K562 (cell line): ENCODE data around the gene PRKAG2. TPM values are rescaled to one million over a fixed set of nuclear protein-coding genes. Genes with fewer than 3 reads are reported as not detected.

Experiments
- ATAC-seq: fragments of 200-7000 bp; cut with Tn5 transposase; 3 replicates; pipeline ENCODE4 v1.9.1; 2020; ENCODE audit warnings: moderate library complexity
- BruUV-seq: library from RNA; stranded (reverse); fragments of 400-500 nt; replicated peaks from 2 replicates; lab custom pipeline; 2021; lab: Mats Ljungman, UMichigan
- CTCF ChIA-PET: fragments of 300-600 bp; formaldehyde crosslinking; extraction: SDS; loops from one replicate; lab custom pipeline; 2021; ENCODE audit warnings: low intra/inter-chr PET ratio; lab: Yijun Ruan, JAX
- POLR2A ChIA-PET: fragments of 300-600, 350-650 bp; sonication (Branson Sonifier 250); formaldehyde crosslinking; extraction: SDS; loops from one replicate; lab custom pipeline; 2021; ENCODE audit warnings: antibody characterized with exemption, inconsistent platforms; lab: Yijun Ruan, JAX
- DNase-seq, 4 experiments: peaks; one replicate each; pipeline versions ENCODE4 v3.0.0 to v3.0.0-alpha.2; 2011 to 2018; ENCODE audit warnings: low spot score in 3 of 4, mixed read lengths in 3 of 4; ENCODE audit errors: extremely low read depth in 1 of 4
- FAIRE-seq: peaks from 2 replicates; lab custom pipeline; 2011; peaks lifted over from hg19 to GRCh38; lab: Jason Lieb, UNC
- H2AFZ ChIP-seq: 2 replicates; pipeline ENCODE4 v1.6.0; 2011; ENCODE audit warnings: low read depth, low read length, control low read depth, inconsistent platforms
- H3K27ac ChIP-seq: fragments of 200-600 bp; 3 replicates; pipeline ENCODE4 v1.8.0; 2011; ENCODE audit warnings: low read depth, mild to moderate bottlenecking, control low read depth, inconsistent platforms, low read length, moderate library complexity, mixed read lengths; ENCODE audit errors: extremely low read depth
- H3K27me3 ChIP-seq, 2 experiments: fragments of 300-600 bp in 1 of 2; 2 replicates in 1 of 2; 3 replicates in 1 of 2; pipeline versions ENCODE4 v1.6.0 to v1.8.0; 2011; ENCODE audit warnings: inconsistent platforms in 2 of 2, low read length in 2 of 2, mild to moderate bottlenecking in 1 of 2, mixed read lengths in 1 of 2, moderate library complexity in 1 of 2; ENCODE audit not compliant: control insufficient read depth in 2 of 2, insufficient read depth in 2 of 2
- H3K36me3 ChIP-seq: fragments of 300-600 bp; 3 replicates; pipeline ENCODE4 v1.8.0; 2011; ENCODE audit warnings: mild to moderate bottlenecking, low read length, inconsistent platforms; ENCODE audit not compliant: control insufficient read depth, insufficient read depth
- H3K4me1 ChIP-seq, 2 experiments: fragments of 200-600 bp in 1 of 2; replicated peaks in 1 of 2; 2 replicates in 1 of 2; 3 replicates in 1 of 2; pipeline versions ENCODE4 v1.5.1 to v1.8.0; 2011; ENCODE audit warnings: inconsistent platforms in 2 of 2, low read length in 2 of 2, mild to moderate bottlenecking in 1 of 2, mixed read lengths in 1 of 2, moderate library complexity in 1 of 2; ENCODE audit not compliant: control insufficient read depth in 2 of 2, insufficient read depth in 2 of 2
- H3K4me2 ChIP-seq: 2 replicates; pipeline ENCODE4 v1.6.1; 2011; ENCODE audit warnings: low read length, control low read depth, inconsistent platforms, mixed read lengths; ENCODE audit not compliant: insufficient read depth
- H3K4me3 ChIP-seq: fragments of 200-600 bp; sonication (generic), shearing (Covaris generic); 2 replicates; pipeline ENCODE4 v1.5.1; 2016; ENCODE audit warnings: control low read depth, inconsistent platforms
- H3K79me2 ChIP-seq: fragments of 200-600 bp; 3 replicates; pipeline ENCODE4 v1.8.0; 2011; ENCODE audit warnings: low read length, inconsistent platforms; ENCODE audit not compliant: control insufficient read depth, insufficient read depth
- H3K9ac ChIP-seq, 2 experiments: 2 replicates each; pipeline versions ENCODE4 v1.6.0 to v1.6.1; 2011; ENCODE audit warnings: low read depth in 2 of 2, low read length in 2 of 2, control low read depth in 1 of 2, inconsistent platforms in 1 of 2, mild to moderate bottlenecking in 1 of 2, mixed read lengths in 1 of 2; ENCODE audit not compliant: insufficient read depth in 1 of 2
- H3K9me1 ChIP-seq: one replicate; pipeline ENCODE4 v1.6.0; 2011; ENCODE audit warnings: inconsistent platforms, mild to moderate bottlenecking, low read length, moderate library complexity; ENCODE audit not compliant: control insufficient read depth, insufficient read depth
- H3K9me3 ChIP-seq: replicated peaks from 2 replicates; pipeline ENCODE4 v1.5.1; 2011; ENCODE audit warnings: low read depth, low read length, inconsistent platforms; ENCODE audit not compliant: control insufficient read depth, insufficient read depth
- H4K20me1 ChIP-seq: replicated peaks from 2 replicates; pipeline ENCODE4 v1.6.1; 2011; ENCODE audit warnings: low read length, inconsistent platforms, mixed read lengths; ENCODE audit not compliant: control insufficient read depth, insufficient read depth
- ARHGAP35 ChIP-seq: fragments of 450-650 bp; IDR thresholded peaks from 2 replicates; pipeline ENCODE4 v1.6.1; 2018; ENCODE audit not compliant: partially characterized antibody
- ATF1 ChIP-seq, 2 experiments: fragments of 450-650 bp in 1 of 2; IDR thresholded peaks; 2 replicates each; pipeline ENCODE4 v1.6.1; 2016; ENCODE audit warnings: missing compliant biosample characterization in 1 of 2, missing genetic modification characterization in 1 of 2
- MECOM ChIP-seq: fragments of 250-450 bp; sonication (Bioruptor Pico); IDR thresholded peaks from 2 replicates; pipeline ENCODE4 v1.8.0; 2022; ENCODE audit warnings: inconsistent platforms
- POU5F1 ChIP-seq: fragments of 150-350 bp; IDR thresholded peaks from 2 replicates; pipeline ENCODE4 v1.6.1; 2014; ENCODE audit warnings: borderline replicate concordance, low read length, low read depth, mild to moderate bottlenecking; ENCODE audit not compliant: partially characterized antibody
- TCFL5 ChIP-seq: fragments of 250-450 bp; sonication (Bioruptor Pico); conservative IDR thresholded peaks from 2 replicates; pipeline ENCODE4 v1.6.1; 2021; ENCODE audit warnings: mild to moderate bottlenecking, moderate library complexity, matching md5 sums
- U2AF1 ChIP-seq: fragments of 200-400 bp; formaldehyde crosslinking; optimal IDR thresholded peaks from 2 replicates; pipeline ENCODE3; 2017; ENCODE audit warnings: mild to moderate bottlenecking, low read depth, low read length, moderate library complexity
- ZBTB7A ChIP-seq: IDR thresholded peaks from 2 replicates; pipeline ENCODE4 v1.6.1; 2011; ENCODE audit warnings: low read depth, mild to moderate bottlenecking, low read length, moderate library complexity, borderline replicate concordance; ENCODE audit not compliant: control insufficient read depth
- ZNF253 ChIP-seq: fragments of 250-450 bp; sonication (Bioruptor Pico); conservative IDR thresholded peaks from 2 replicates; pipeline ENCODE4 v1.6.1; 2021; ENCODE audit warnings: mild to moderate bottlenecking
- WGBS: fragments of 100-300 bp; shearing (Covaris generic); methylation state at CpG from one replicate; pipeline ENCODE4 v1.1.6; 2016; ENCODE audit warnings: low coverage, mixed read lengths; ENCODE audit not compliant: insufficient coverage; ENCODE audit errors: missing lambda C conversion rate; 5-methylcytosine and 5-hydroxymethylcytosine counted together
- in situ Hi-C: fragments of 300-500 bp; cut with MboI; formaldehyde crosslinking; loops from 4 replicates; pipeline ENCODE4 v1.15.0; 2018; ENCODE audit warnings: inconsistent platforms, mixed read lengths
- intact Hi-C: fragments of 100-400 bp; cut with micrococcal nuclease; formaldehyde crosslinking; loops from 2 replicates; pipeline ENCODE4 v1.14.2; 2022
- polyA plus RNA-seq, 8 experiments: library from polyadenylated mRNA; depleted of rRNA in 4 of 8; stranded (reverse) in 5 of 8; unstranded in 3 of 8; fragments of >200 nt; fragmentation: Nextera tagmentation in 2 of 8; fragmentation: Illumina TruSeq in 1 of 8; extraction: Ambion mirVana in 2 of 8; extraction: Trizol in 1 of 8; gene quantifications; 2 replicates each; pipeline versions ENCODE4 v1.2.1 to v1.2.3, GENCODE V29; 2011 to 2014; ENCODE audit warnings: inconsistent platforms in 1 of 8, missing spikeins in 1 of 8
- total RNA-seq, 7 experiments: library from RNA; depleted of rRNA in 6 of 7; stranded (reverse); fragments of >200 nt in 6 of 7; fragmentation: Illumina TruSeq in 2 of 7; extraction: Trizol in 2 of 7; gene quantifications; 2 replicates each; pipeline versions ENCODE4 v1.2.1 to v1.2.3, GENCODE V29; 2011 to 2021; ENCODE audit warnings: low replicate concordance in 1 of 7

The PRKAG2 gene
- total and polyA plus RNA-seq, 9 of the 15 experiments (the other 6 are each of a cell fraction or from before 2014, with no cell fraction given) = 0.99 to 5.6 (median 3.3) TPM

GRCh38 chr7:151845412-151846205, 31.3 kb downstream of the PRKAG2 start:
- ChIA-PET POLR2A (interaction anchor here (0.8 to 1.4 kb wide), 2 partner anchors 24 to 1127 kb away, joined by 3 read pairs; no protein-coding TSS in a partner anchor), CTCF (no interaction called here)
- TF ChIP-seq MECOM = no peak
- TF ChIP-seq ATF1 (CRISPR knock-in tag; IDR thresholded peaks at IDR 0.05) = no peak
- no peak for TF ChIP-seq ATF1 (tag; IDR thresholded peaks at IDR 0.05)
- TF ChIP-seq U2AF1 = no peak
- TF ChIP-seq POU5F1 = no peak
- no peak for TF ChIP-seq ZBTB7A
- no peak for TF ChIP-seq TCFL5 (CRISPR knock-in tag)
- no peak for TF ChIP-seq ARHGAP35
- TF ChIP-seq ZNF253 (CRISPR knock-in tag) = no peak
- no TSS peak for BruUV-seq
- Histone ChIP-seq H2AFZ (no peak overlapping the region), H3K36me3 (no peaks in the 10 kb centered on the region), H3K9me1 (no peaks in the 10 kb centered on the region), H3K4me3 (no peak overlapping the region), H3K9ac (no peak overlapping the region), H3K27me3 (peaks cover 60 to 76% of the 10 kb centered on the region in 2 experiments), H3K4me2 (no peak overlapping the region), H3K4me1 (0 out of 5 replicates have a peak, but pooled peaks cover 0 to 3% of the 10 kb centered on the region in 2 experiments), H3K27ac (no peak overlapping the region), H3K9me3 (no peaks in the 10 kb centered on the region; the same call in 1 of the 2 replicates), H3K79me2 (no peaks in the 10 kb centered on the region), H4K20me1 (peaks cover 22% of the 10 kb centered on the region)
- in situ Hi-C loops (no loop called here), intact Hi-C loops (no loop called here)
- WGBS = 2% methylated on average over 28 of the region's 28 CpGs
- FAIRE-seq (no peak), DNase-seq (no peak), ATAC-seq (no peak)
